A673 (cell line): ENCODE results near the gene REV3L.
"Not testable (repeated sequence)": the region's sequence is repeated elsewhere in the genome, so short reads cannot be mapped to it uniquely, and the experiment has no call there.

Experiments used
- CTCF ChIP-seq: fragments of 300-800, 200-600 bp; sonication (generic); conservative IDR thresholded peaks from 2 replicates; pipeline ENCODE4 v1.5.1; 2017; ENCODE audit warnings: low read depth, mild to moderate bottlenecking, antibody characterized with exemption, low read length, moderate library complexity, mixed read lengths
- EZH2 ChIP-seq: fragments of 200-600 bp; sonication (generic); IDR thresholded peaks from 2 replicates; pipeline ENCODE4 v1.6.1; 2017; ENCODE audit warnings: borderline replicate concordance, low read depth, mild to moderate bottlenecking, mixed read lengths, antibody characterized with exemption, low read length; ENCODE audit not compliant: poor library complexity, severe bottlenecking

GRCh38 chr6:111505498-111505897 is 22.5 kb upstream of the REV3L start:
- not testable (repeated sequence) for TF ChIP-seq CTCF, EZH2
